ENCODE results near the gene SNED1. TPM values are rescaled to one million over a fixed set of nuclear protein-coding genes. Genes with fewer than 3 reads are reported as not detected.

SNED1 gene
- total and polyA plus RNA-seq, 8 donors = 2.0 to 106 (median 16.0) TPM

GRCh38 chr2:240999873-241000541 is 1.6 kb downstream of the SNED1 start:
- peaks cover 0 to 16% (median 0%) of the 10 kb centered on the region in 3 donors for H3K27me3 ChIP-seq
- peaks cover 0 to 13% (median 10%) of the 10 kb centered on the region in 4 donors for H3K36me3 ChIP-seq
- H3K27ac ChIP-seq = peak overlapping the region in 4 of 5 donors; percentile 33 to 84 (median 66)
- 79 to 91% (median 88%) methylated on average over 19 of the region's 19 CpGs for WGBS, 5 donors
- intact Hi-C loops (cut with DNase I; ENCODE audit: low total_unique reads) = no loop called here
- peaks cover 9 to 23% (median 14%) of the 10 kb centered on the region in 4 donors for H3K9me3 ChIP-seq
- H3K4me1 ChIP-seq = peaks cover 26 to 57% (median 54%) of the 10 kb centered on the region in 4 donors
- DNase-seq = peak in 1 of 2 donors; percentile 20
- peak overlapping the region; percentile 62 to 78 (median 68) for H3K4me3 ChIP-seq
- TF ChIP-seq, protein P1, sequence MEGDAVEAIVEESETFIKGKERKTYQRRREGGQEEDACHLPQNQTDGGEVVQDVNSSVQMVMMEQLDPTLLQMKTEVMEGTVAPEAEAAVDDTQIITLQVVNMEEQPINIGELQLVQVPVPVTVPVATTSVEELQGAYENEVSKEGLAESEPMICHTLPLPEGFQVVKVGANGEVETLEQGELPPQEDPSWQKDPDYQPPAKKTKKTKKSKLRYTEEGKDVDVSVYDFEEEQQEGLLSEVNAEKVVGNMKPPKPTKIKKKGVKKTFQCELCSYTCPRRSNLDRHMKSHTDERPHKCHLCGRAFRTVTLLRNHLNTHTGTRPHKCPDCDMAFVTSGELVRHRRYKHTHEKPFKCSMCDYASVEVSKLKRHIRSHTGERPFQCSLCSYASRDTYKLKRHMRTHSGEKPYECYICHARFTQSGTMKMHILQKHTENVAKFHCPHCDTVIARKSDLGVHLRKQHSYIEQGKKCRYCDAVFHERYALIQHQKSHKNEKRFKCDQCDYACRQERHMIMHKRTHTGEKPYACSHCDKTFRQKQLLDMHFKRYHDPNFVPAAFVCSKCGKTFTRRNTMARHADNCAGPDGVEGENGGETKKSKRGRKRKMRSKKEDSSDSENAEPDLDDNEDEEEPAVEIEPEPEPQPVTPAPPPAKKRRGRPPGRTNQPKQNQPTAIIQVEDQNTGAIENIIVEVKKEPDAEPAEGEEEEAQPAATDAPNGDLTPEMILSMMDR (IDR thresholded peaks at IDR 0.05) = no peak
- TF ChIP-seq EP300 (IDR thresholded peaks at IDR 0.05) = no peak
- no peak for TF ChIP-seq POLR2AphosphoS5 (IDR thresholded peaks at IDR 0.05)
- no peak for TF ChIP-seq POLR2A (IDR thresholded peaks at IDR 0.05)

GRCh38 chr2:241000831-241001321 is 2.5 kb downstream of the SNED1 start:
- Histone ChIP-seq H3K36me3 (peaks cover 0 to 13% (median 10%) of the 10 kb centered on the region in 4 donors), H3K4me3 (peak overlapping the region in 1 of 4 donors; percentile 62), H3K9me3 (peaks cover 9 to 31% (median 19%) of the 10 kb centered on the region in 4 donors), H3K27me3 (peaks cover 0 to 16% (median 0%) of the 10 kb centered on the region in 3 donors), H3K4me1 (peaks cover 26 to 51% (median 47%) of the 10 kb centered on the region in 4 donors), H3K27ac (no peak overlapping the region)
- TF ChIP-seq, protein P1 (IDR thresholded peaks at IDR 0.05) = no peak
- no peak for TF ChIP-seq EP300 (IDR thresholded peaks at IDR 0.05)
- no peak for TF ChIP-seq POLR2AphosphoS5 (IDR thresholded peaks at IDR 0.05)
- TF ChIP-seq POLR2A (IDR thresholded peaks at IDR 0.05) = no peak
- intact Hi-C loops (cut with DNase I; ENCODE audit: low total_unique reads) = no loop called here
- DNase-seq = peak; percentile 37 to 49
- 54 to 87% (median 60%) methylated on average over 9 of the region's 9 CpGs for WGBS, 5 donors

DNA sequence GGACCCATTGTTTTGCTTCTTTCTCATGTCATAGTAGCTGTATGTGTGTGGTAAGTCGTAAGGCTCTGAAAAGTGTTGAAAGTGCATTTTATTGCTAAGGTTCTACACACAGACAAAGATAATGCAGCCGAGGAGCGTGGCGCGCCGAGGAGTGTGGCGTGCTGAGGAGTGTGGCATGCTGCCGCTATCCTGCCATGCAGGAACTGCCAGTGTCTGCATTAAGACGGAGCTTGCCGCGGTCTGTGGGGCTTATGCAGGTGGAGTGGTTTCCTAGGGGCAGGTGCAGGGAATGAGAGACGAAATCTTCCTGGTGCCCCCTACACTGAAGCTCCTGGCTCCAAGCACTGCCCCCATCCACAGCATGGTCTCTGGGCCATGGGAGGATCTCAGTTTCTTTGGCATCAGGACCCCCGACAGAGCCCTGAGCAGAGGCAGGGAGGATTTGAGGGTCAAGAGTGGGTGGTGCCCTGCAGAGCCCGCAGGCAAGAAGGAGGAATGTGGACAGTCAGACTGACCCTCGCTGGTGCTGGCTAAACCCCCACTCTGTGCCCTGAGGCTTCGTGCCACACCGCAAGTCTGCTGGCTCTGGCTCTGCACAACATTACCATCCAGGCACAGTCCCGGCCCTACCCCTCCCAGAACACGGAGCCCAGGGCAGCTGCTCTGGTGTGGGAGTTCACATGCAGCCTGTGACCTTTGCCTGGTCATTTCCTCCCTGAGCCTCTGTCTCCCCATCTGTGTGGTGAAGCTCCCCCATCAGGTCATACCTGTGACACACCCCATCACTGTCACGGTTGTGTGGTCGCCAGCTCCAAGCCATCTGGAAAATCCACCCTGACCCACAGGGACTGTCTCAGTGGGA is 3.2 kb downstream of the SNED1 start:
- Histone ChIP-seq H3K36me3 (peaks cover 0 to 13% (median 10%) of the 10 kb centered on the region in 4 donors), H3K27ac (no peak overlapping the region), H3K27me3 (peaks cover 0 to 16% (median 0%) of the 10 kb centered on the region in 3 donors), H3K9me3 (peaks cover 9 to 32% (median 19%) of the 10 kb centered on the region in 4 donors), H3K4me1 (peaks cover 25 to 45% (median 39%) of the 10 kb centered on the region in 4 donors), H3K4me3 (peak overlapping the region in 1 of 4 donors; percentile 62)
- DNase-seq = peak in 1 of 2 donors; percentile 1
- intact Hi-C loops (cut with DNase I; ENCODE audit: low total_unique reads) = no loop called here
- WGBS, 5 donors = 87 to 94% (median 93%) methylated on average over 21 of the region's 21 CpGs
- no peak for TF ChIP-seq EP300 (IDR thresholded peaks at IDR 0.05)

DNA sequence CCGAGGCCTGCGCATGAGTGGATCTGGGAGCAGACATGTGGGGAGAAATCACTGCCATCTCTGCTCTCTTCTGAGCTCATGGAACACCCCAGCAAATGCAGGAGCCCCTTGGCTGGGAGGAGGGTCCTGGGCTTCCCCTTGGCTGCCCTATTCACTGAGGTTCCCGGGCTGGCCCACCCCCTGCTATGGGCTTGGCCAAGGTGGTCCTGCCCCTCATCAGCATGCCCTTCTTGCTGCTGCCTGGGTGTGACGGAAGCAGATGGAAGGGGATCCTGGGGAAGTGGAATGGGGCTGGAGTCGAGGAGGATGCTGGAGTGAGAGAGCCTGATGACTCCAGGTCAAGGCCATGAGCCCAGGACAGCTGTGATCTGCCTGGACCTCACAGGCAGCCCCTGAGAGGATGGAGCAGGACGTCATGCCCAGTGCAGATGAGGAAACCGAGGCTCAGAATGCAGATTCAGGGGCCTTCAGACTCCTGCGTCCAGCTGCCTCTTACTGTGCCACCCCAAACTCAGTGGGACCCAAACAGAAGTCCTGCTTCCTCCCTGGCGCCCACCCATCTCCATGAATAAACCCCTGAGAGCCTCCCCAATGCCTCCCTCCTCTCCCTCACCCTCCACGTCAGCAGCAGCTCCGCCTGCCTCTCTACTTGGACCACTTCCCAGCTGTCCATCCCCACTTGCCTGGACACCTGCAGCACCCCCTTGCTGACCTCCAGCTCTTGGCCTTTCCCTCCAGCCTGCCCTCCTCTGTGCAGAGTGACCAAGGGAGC is 4.0 kb downstream of the SNED1 start:
- peaks cover 9 to 32% (median 19%) of the 10 kb centered on the region in 4 donors for H3K9me3 ChIP-seq

More for the DNA sequence above, 4.0 kb downstream of the SNED1 start:
- DNase-seq = peak in 1 of 2 donors; percentile 21
- H3K27me3 ChIP-seq = peaks cover 0 to 16% (median 0%) of the 10 kb centered on the region in 3 donors
- no peak overlapping the region for H3K27ac ChIP-seq
- 85 to 93% (median 89%) methylated on average over 10 to 11 of the region's 11 CpGs for WGBS, 5 donors
- H3K4me1 ChIP-seq = peaks cover 17 to 37% (median 31%) of the 10 kb centered on the region in 4 donors
- intact Hi-C loops (cut with DNase I; ENCODE audit: low total_unique reads) = no loop called here
- H3K36me3 ChIP-seq = peaks cover 0 to 13% (median 10%) of the 10 kb centered on the region in 4 donors
- no peak overlapping the region for H3K4me3 ChIP-seq
- TF ChIP-seq POLR2A (IDR thresholded peaks at IDR 0.05) (no peak), EP300 (IDR thresholded peaks at IDR 0.05) (no peak), POLR2AphosphoS5 (IDR thresholded peaks at IDR 0.05) (no peak)
- TF ChIP-seq, protein P1 (IDR thresholded peaks at IDR 0.05) = no peak
